NT2/D1 (cell line): Measurements from ENCODE around the gene NAT16.
A peak's percentile ranks its signal among the peaks of the same experiment; 100 is the strongest.

ENCODE experiments used
- DNase-seq: peaks from one replicate; pipeline ENCODE4 v3.0.0-alpha.2; 2011; ENCODE audit warnings: low read depth, low spot score
- H3K27me3 ChIP-seq: 2 replicates; pipeline ENCODE4 v1.6.0; 2011; ENCODE audit warnings: mild to moderate bottlenecking; ENCODE audit not compliant: insufficient read length, insufficient read depth
- H3K36me3 ChIP-seq: 2 replicates; pipeline ENCODE4 v1.6.1; 2011; ENCODE audit warnings: mild to moderate bottlenecking, low read length, mixed read lengths; ENCODE audit not compliant: insufficient read depth, insufficient read length
- H3K4me1 ChIP-seq: 2 replicates; pipeline ENCODE4 v1.5.1; 2011; ENCODE audit not compliant: insufficient read depth, insufficient read length
- H3K4me3 ChIP-seq: 2 replicates; pipeline ENCODE4 v1.5.1; 2011; ENCODE audit warnings: low read depth; ENCODE audit not compliant: insufficient read length
- H3K9ac ChIP-seq: 2 replicates; pipeline ENCODE4 v1.6.0; 2011; ENCODE audit warnings: low read depth; ENCODE audit not compliant: insufficient read length
- H3K9me3 ChIP-seq: 2 replicates; pipeline ENCODE4 v1.5.1; 2011; ENCODE audit warnings: mild to moderate bottlenecking, low read length; ENCODE audit not compliant: insufficient read depth
- SUZ12 ChIP-seq: IDR thresholded peaks from 2 replicates; pipeline ENCODE4 v1.6.1; 2011; ENCODE audit not compliant: insufficient read length, insufficient read depth; ENCODE audit errors: extremely low read depth
- YY1 ChIP-seq: IDR thresholded peaks from 2 replicates; pipeline ENCODE4 v1.6.1; 2011; ENCODE audit not compliant: insufficient read length, insufficient read depth
- ZNF274 ChIP-seq: IDR thresholded peaks from 2 replicates; pipeline ENCODE4 v1.6.1; 2011; ENCODE audit warnings: mild to moderate bottlenecking, low read depth, low read length

NAT16 gene

DNA sequence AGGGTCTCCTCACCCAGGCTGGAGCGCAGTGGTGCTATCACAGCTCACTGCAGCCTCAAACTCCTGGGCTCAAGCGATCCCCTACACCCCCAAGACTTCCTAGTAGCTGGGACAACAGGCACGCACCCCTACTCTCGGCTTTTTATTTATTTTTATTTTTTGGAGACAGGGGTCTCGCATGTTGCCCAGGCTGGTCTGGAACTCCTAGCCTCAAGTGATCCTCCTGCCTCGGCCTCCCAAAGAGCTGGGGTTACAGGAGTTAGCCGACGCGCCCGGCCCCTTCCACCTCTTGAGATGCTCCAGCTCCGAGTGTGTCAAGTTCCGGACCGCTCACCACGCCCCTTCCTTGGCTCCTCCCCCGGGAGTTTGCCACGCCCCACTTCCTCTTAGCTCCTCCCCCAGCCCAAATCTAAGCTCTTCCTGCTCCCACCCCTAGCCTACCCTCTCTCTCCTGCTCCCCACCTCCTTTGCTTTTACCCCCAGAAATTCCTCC, 6.3 kb downstream of the NAT16 start:
- Histone ChIP-seq H3K4me3 (peak overlapping the region; percentile 34), H3K9me3 (no peaks in the 10 kb centered on the region), H3K36me3 (no peaks in the 10 kb centered on the region), H3K9ac (no peak overlapping the region), H3K4me1 (peaks cover 22% of the 10 kb centered on the region), H3K27me3 (peaks cover 72% of the 10 kb centered on the region)
- DNase-seq = peak; percentile 82
- TF ChIP-seq ZNF274 (no peak), SUZ12 (no peak), YY1 (no peak)

DNA sequence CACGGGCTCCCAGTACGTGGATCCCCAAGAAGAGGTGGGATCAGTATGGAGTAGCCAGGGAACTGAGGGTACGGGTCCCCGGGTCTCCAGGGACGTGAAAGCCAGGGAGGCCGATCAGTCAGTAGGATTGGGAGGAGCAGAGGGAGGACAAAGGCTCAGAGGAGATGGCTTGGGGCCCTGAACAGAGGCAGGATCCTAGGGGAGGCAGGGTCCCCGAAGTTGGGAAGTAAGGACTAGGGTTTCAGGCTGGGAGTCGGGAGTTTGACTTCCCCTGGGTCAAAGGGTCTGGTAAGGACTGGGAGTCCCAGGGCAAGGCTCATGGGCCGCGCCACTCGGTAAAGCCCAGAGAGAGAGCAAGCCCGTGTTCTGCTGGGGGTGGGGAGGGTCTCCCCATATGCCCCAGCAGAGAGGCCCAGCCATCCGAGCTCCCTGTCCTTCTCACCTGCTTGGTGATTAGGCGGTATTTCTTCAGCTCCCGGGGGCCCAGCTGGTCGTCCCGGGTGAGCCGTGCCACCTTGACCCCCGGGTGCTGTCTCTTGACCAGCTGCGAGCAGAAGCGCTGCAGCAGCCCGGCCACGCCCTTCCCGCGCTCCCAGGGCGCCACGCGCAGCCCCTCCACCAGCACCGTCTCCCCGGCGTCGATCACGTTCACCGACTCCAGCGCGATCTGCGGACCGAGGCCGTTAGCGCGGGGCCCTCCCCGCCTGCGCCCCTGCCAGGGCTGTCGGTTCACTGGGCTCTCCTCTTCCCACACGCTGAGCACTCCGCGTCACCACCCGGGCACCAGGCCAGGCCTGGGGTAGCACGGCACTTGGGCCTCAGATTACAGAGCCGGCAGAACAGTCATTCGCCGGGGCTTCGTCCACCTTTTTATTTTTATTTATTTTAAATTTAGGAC, 7.0 kb downstream of the NAT16 start:
- peaks cover 76% of the 10 kb centered on the region for H3K27me3 ChIP-seq
- H3K4me3 ChIP-seq = peak overlapping the region; percentile 34
- no peaks in the 10 kb centered on the region for H3K36me3 ChIP-seq
- no peak for DNase-seq
- peaks cover 22% of the 10 kb centered on the region for H3K4me1 ChIP-seq
- H3K9me3 ChIP-seq = no peaks in the 10 kb centered on the region
- TF ChIP-seq SUZ12 (peak; percentile 82), ZNF274 (no peak), YY1 (no peak)
- H3K9ac ChIP-seq = peak overlapping the region; percentile 61

DNA sequence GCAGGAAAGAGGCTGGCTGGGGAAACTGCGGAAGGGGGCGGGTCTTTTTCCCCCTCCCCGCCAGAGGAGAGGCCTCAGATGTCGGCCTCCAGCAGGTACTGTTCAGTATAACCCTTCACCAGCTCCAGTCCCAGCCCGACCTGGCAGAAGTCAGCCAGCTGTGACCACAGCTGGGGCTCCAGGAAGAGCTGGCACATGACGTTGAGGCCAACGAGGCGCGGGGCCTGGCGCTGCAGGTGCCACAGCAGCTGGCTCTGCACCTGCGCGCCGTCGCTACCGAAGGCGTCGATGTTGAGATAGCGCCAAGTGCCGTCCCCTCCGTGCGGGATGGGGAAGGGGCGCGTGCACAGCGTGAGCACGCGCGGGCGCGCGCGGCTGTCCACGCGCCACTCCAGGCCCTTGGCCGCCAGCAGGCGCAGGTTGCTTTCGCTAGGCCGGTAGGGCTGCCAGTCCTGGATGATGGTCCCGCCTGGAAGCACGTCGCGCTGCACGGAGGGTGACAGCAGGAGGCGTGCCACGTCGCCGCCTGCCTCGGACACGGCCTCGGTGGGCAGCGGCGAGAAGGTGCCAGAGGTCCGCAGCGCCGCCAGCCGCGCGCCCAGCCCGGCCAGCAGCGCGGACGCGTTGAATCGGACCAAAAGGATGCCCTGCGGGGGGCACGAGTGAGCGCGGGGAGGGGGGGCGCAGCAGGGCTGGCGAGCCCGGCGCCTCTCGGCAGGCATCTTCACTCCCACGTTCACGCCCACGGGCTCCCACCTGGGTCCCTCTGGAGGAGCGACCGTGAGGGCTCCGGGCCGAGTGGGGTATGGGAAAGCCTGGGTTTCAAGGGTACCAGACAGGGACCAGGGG, 7.9 kb downstream of the NAT16 start:
- H3K9me3 ChIP-seq = no peaks in the 10 kb centered on the region
- H3K36me3 ChIP-seq = no peaks in the 10 kb centered on the region
- H3K9ac ChIP-seq = peak overlapping the region; percentile 32
- peak; percentile 91 for TF ChIP-seq SUZ12
- no peak for TF ChIP-seq ZNF274
- TF ChIP-seq YY1 = no peak
- H3K4me1 ChIP-seq = peaks cover 22% of the 10 kb centered on the region
- peak overlapping the region; percentile 34 for H3K4me3 ChIP-seq
- no peak for DNase-seq
- peaks cover 77% of the 10 kb centered on the region for H3K27me3 ChIP-seq

DNA sequence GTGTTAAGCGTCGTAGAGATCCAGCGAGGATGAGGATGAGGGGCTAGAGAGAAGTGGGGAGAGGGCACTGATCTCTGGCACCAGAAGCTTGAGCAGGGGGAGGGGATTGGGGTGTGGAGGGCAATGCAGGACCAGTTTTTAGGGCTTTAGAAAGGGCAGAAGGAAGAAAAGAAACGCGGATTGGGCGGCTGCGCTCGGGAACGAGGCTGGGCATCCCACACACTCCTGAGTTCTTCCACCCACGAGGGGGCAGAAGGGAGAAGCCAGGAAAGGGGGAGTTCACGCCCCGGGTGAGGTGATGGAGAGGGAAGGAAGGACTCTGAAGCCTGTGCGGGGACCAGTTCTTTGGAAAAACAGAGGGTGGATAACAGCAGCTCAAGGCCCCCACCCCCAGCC, 8.7 kb downstream of the NAT16 start:
- no peak for DNase-seq
- Histone ChIP-seq H3K9me3 (no peaks in the 10 kb centered on the region), H3K36me3 (no peaks in the 10 kb centered on the region), H3K4me1 (peaks cover 22% of the 10 kb centered on the region), H3K4me3 (no peak overlapping the region), H3K9ac (no peak overlapping the region), H3K27me3 (peaks cover 76% of the 10 kb centered on the region)
- TF ChIP-seq ZNF274 (no peak), SUZ12 (no peak), YY1 (no peak)

DNA sequence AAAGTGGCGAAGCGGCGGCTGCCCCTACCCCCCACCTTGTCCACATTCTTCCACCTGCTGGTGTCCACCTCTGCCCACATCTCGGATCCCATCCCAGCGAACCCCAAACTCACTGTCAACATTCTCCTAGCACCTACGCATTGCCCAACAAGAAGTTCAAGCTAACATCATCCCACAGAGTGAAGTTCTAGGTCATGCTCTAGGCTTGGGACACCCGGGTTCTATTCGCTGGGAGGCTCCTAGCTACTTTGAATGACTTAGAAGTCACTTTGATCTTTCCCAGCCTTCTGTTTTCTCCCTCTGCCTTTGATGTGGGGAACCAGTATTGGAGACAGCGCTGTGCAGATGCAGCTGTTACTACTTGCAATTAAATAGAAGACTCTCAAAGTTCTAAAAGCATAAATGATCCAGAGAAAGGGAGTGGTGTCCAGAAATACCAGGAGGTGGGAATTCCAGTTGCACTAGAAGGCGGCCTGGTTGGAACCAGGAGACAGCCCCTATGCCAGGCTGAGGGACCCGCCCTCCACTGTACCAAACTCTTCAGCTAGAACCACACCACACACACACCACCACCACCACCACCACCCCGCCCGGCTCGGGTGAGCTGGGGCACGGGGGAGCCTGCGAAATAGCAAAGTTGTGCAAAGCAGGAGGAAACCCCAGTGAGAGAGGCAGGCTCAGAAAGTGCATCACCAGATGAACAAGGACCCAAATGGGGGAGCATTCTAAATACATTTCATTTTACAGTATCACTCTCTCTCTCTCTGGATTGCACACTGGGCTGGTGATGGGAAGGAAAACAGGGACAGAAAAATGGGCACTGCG, 9.3 kb downstream of the NAT16 start:
- H3K27me3 ChIP-seq = peaks cover 76% of the 10 kb centered on the region
- H3K4me3 ChIP-seq = peak overlapping the region; percentile 29
- TF ChIP-seq YY1 = no peak
- no peak for TF ChIP-seq ZNF274
- TF ChIP-seq SUZ12 = peak; percentile 62

DNA sequence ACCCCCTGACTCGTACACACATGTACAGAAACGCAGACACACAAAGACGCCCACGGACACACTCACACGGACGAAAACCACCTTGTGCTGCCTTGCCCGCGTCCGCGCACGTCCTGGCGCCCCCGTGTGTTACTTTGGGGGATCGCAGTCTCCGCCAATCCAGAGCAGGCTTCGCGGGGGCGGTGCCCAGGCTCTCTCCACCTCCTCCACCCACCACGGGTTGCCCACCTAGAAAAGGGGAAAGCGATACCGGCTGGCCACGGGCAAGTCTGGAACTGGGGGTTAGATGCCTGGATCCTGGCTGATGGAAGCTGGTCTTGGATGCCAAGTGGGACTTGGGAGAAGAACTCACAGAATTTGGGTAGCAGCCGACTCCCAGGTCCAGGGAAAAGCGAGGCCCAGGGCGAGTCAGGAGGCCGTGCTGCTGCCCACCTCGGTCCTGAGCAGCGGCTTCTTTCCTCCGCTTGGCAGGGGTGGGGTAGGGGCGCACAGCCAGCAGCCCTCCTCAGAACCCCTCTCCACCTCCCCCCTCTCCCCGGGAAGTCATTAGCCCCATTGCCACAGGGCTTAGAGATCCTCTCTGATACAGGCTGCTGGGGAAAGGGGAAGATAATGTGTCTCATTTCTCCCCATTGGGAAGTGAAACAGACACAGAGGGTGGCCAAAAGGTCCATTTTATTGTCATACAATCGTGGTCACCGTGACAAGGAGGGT, 10.1 kb downstream of the NAT16 start:
- TF ChIP-seq SUZ12 (no peak), YY1 (no peak), ZNF274 (no peak)

More for the DNA sequence above, 9.3 kb downstream of the NAT16 start:
- peaks cover 22% of the 10 kb centered on the region for H3K4me1 ChIP-seq
- no peak for DNase-seq
- no peaks in the 10 kb centered on the region for H3K36me3 ChIP-seq
- H3K9me3 ChIP-seq = no peaks in the 10 kb centered on the region
- peak overlapping the region; percentile 58 for H3K9ac ChIP-seq

More for the DNA sequence above, 10.1 kb downstream of the NAT16 start:
- H3K36me3 ChIP-seq = no peaks in the 10 kb centered on the region
- H3K4me1 ChIP-seq = peaks cover 23% of the 10 kb centered on the region
- H3K27me3 ChIP-seq = peaks cover 80% of the 10 kb centered on the region
- peak overlapping the region; percentile 29 for H3K4me3 ChIP-seq
- peak overlapping the region; percentile 58 for H3K9ac ChIP-seq
- no peaks in the 10 kb centered on the region for H3K9me3 ChIP-seq
- DNase-seq = no peak
